ACHN (cell line): ENCODE results near the gene DPYD.
"Not testable (repeated sequence)": the region's sequence is repeated elsewhere in the genome, so short reads cannot be mapped to it uniquely, and the experiment has no call there.

Experiments used
- DNase-seq: peaks from one replicate; pipeline ENCODE4 v3.0.0-alpha.2; 2015
- in situ Hi-C: cut with HindIII; loops from 2 replicates; pipeline ENCODE4 v1.10.0; 2017; ENCODE audit warnings: low sequenced_read_pairs, low pct_ligation_motif_present, low pct_unique_long_range_greater_than_20kb

Gene DPYD

DNA sequence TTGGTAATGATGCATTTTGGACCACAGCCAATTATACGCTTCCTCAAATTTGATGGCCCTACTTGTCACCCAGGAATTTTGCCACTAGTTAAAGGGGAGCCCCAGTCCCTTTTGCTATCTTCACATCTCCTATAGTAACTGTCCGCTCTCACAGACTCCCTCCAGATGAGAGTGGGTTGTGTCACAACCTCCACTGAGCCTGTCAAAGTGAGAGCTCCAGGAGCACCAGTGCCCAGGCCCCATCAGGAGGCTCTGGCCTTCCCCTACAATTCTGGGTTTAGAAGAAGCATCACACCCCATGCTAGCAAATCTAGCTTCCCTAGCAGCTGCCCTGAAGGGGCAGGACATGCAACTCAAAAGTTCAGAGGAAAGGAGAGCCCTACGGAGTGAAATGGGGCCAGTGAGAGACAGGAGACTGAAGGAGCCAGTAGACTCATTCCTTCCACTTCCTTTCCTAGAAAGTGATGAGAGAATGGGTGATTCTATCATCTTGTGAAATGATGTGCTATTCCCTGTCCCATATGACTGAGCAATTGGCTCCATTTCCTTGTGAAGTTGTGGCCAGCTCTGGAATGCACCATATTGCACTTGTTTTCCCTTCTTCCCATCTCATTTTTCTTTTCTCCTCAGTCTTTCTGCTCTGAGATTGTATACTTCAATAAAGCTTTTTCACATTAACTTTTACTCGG is 541.3 kb downstream of the DPYD start:
- DNase-seq: no peak
- in situ Hi-C loops: no loop called here

DNA sequence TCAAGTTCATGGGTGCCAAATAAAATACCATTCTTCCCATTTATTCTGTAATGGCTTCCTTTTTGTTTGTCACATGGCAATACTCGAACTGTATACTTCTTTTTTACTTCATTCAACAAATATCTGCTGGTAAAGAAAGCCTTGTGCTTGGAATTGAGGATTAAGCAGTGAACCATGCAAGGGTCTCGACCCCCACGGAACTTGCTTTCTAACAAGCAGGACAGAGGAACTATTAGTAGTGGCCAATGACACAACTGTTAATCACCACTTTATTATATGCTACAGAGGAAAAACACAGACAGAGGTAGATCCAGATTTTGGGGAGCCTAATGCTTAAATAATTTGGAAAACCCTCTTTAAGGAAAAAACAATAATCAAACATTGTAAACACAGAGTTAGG is 542.2 kb downstream of the DPYD start:
- in situ Hi-C loops: no loop called here

GRCh38 chr1:97377432-97378034 is 543.3 kb downstream of the DPYD start:
- DNase-seq: no peak
- in situ Hi-C loops: no loop called here

More for the DNA sequence above, 542.2 kb downstream of the DPYD start:
- DNase-seq: no peak

DNA sequence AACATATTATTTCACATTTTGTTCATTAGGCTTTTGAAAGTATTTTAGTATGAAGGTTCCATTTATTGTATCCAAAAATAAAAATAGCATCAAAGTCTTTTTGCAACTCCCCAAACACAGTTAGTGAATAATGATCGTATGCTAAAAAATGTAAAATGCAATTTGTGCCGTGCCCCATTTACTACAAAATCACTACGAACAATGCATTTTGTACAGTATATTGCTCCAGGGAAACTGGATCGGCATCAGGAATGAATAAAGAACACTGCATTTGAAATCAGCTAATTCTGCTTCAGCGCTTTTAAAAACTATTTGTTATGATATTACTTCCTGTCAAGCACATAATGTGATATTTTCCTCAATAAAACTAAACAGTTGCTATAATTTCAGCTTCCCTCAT is 547.8 kb downstream of the DPYD start:
- in situ Hi-C loops: no loop called here

GRCh38 chr1:97372531-97372930 is 548.3 kb downstream of the DPYD start:
- in situ Hi-C loops: no loop called here
- no peak for DNase-seq

More for the DNA sequence above, 547.8 kb downstream of the DPYD start:
- no peak for DNase-seq

GRCh38 chr1:97368296-97368695 is 552.5 kb downstream of the DPYD start:
- in situ Hi-C loops: no loop called here
- DNase-seq: no peak

GRCh38 chr1:97366984-97367383 is 553.9 kb downstream of the DPYD start:
- in situ Hi-C loops: no loop called here

DNA sequence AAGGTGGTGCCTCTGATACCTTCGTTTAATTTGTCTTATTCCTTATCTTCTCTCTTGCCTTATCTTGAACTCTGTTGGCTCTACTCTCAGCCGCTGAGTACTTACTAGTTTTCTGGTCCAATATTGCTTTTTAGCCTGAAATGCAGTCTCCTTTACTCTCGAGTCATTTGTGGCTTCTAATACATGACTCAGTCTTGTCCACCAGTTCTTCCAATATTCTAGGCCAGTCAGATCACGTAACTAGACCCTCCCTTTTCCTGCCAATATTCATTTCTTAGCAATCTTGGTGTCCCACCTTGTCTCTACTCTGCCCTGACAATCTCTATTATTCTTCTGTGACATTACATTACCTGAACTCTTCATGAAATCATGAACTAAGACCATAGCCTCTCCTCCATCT is 555.8 kb downstream of the DPYD start:
- in situ Hi-C loops: no loop called here
- no peak for DNase-seq

More at GRCh38 chr1:97366984-97367383, 553.9 kb downstream of the DPYD start:
- DNase-seq: no peak

DNA sequence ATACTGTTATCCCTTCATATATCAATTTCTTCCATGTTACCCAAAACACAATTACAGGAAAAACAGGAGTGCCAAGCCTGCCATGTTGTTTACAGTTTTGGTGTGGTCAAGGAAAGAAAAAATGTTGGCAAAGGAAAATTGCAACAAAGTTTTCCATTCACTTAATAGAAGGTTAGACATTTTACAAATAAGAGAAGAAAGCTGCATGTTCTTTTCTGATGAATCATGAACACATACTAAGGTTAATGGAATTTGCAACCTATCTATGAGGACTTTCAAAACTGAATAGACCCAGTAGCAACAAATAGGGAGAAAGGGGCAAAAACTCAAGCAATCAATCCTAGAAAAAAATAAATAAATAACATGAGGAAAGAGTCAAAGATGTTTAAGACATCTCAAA is 556.7 kb downstream of the DPYD start:
- in situ Hi-C loops: no loop called here

DNA sequence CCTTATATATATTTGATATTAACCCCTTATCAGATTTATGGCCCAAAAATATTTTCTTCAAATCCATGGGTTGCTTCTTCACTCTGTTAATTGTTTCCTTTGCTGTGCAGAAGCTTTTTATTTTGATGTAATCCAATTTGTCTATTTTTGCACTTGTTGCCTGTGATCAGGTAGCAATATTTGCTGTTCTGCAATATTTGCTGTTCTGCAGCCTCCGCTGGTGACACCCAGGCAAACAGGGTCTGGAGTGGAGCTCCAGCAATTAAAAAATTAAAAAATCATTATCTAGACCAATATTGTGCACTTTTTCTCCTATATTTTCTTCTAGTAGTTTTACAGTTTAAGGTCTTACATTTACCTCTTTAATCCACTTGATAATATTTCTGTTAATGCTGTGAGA is 564.5 kb downstream of the DPYD start:
- DNase-seq: no peak
- in situ Hi-C loops: no loop called here

More for the DNA sequence above, 556.7 kb downstream of the DPYD start:
- no peak for DNase-seq

- in situ Hi-C loops: no loop called here
- no peak for DNase-seq
Observed at GRCh38 chr1:97352936-97353382, 567.9 kb downstream of the DPYD start.

DNA sequence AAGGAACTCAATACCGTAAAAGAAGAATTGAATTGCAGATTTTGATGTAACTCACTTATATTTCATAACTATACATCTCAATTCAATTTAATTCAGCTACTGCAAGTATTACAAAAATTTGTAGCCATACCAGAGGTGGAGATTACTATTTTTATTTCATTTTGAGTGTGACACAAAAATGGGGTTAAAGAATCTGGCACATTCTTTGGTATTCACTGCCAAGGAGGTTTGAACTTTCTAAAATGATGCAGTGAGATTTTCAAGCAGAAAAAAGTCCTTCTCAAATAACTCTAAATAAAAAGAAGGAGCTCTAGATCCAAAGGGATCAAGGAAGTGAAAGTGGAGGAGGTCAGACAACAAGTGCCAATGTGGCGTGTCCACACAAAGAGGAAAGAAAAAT is 569.0 kb downstream of the DPYD start:
- no peak for DNase-seq
- in situ Hi-C loops: no loop called here

GRCh38 chr1:97350662-97351061 is 570.2 kb downstream of the DPYD start:
- no peak for DNase-seq
- in situ Hi-C loops: no loop called here

- in situ Hi-C loops: no loop called here
- DNase-seq: no peak
Observed at GRCh38 chr1:97350241-97350640, 570.6 kb downstream of the DPYD start.

DNA sequence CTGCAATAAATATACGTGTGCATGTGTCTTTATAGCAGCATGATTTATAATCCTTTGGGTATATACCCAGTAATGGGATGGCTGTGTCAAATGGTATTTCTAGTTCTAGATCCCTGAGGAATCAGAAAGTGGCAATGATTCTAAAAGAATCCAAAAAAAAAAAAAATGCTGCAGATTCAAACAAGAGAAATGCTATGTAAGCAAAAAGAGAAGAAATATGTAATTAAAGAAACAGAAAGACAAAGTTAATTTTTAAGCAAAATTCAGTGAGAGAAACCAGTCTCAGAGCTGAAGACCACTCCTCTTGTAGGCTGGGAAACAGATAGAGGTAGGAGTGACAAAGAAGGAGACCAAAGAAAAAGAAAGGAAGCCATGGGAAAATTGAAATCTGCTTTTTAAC is 571.0 kb downstream of the DPYD start:
- DNase-seq, in situ Hi-C loops: not testable (repeated sequence)

- in situ Hi-C loops: no loop called here
- no peak for DNase-seq
Observed at GRCh38 chr1:97348599-97349265, 572.1 kb downstream of the DPYD start.

GRCh38 chr1:97340951-97341350 is 579.9 kb downstream of the DPYD start:
- in situ Hi-C loops: no loop called here

DNA sequence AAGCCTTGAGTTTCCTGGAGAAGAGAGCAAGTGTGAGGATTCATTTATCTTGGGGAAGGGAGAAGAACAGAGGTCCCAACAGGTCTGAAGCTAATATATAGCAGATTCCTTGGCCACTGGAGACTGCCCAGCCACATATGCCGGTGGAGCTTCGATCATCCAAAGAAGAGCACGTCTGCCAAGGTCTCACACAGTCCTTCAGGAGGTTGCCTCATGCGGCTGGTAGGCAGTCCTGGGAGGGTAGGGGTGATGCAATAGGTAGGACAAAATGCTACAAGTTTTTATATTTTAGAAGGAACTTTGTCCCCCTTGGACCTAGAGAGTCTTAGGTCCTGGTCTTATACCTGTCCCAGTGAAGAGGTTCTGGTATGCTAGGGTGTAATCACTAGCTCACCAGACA is 582.5 kb downstream of the DPYD start:
- in situ Hi-C loops: no loop called here
- DNase-seq: no peak

More at GRCh38 chr1:97340951-97341350, 579.9 kb downstream of the DPYD start:
- DNase-seq: peak; percentile 62

- no peak for DNase-seq
- in situ Hi-C loops: no loop called here
Observed at GRCh38 chr1:97337250-97338030, 583.4 kb downstream of the DPYD start.
